Body of pancreas (tissue), 4 donors: Measurements from ENCODE around the gene SFTPA1.

Source experiments
- POLR2A ChIP-seq, 3 donors: fragments of 450-650 bp; IDR thresholded peaks; one replicate each; pipeline ENCODE4 v1.6.1; 2016; ENCODE audit warnings: antibody characterized with exemption in 3 of 3, mild to moderate bottlenecking in 2 of 3
- TF ChIP-seq, protein P1 (sequence below), 7 experiments: fragments of 450-650 bp in 4 of 7; fragments of 200-600 bp in 3 of 7; sonication (generic) in 3 of 7; IDR thresholded peaks; one replicate each; pipeline ENCODE4 v1.5.1; 2016 to 2019; ENCODE audit warnings: antibody characterized with exemption in 7 of 7

DNA sequence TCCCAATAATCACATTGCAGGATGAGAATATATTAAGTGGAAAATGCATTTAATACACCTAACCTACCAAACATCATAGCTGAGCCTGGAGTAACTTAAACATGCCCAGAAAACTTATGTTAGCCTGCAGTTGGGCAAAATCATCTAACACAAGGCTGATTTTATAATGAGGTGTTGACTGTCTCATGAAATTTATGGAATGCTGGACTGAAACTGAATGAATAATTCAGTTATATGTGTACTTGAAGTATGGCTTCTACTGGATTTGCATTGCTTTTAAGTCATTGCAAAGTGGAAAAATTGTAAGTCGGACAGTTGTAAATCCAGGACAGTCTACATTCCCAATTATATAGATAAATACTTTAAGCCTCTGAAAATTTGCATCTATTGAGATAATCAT lies 5.4 kb downstream of the SFTPA1 start:
- TF ChIP-seq, protein P1, sequence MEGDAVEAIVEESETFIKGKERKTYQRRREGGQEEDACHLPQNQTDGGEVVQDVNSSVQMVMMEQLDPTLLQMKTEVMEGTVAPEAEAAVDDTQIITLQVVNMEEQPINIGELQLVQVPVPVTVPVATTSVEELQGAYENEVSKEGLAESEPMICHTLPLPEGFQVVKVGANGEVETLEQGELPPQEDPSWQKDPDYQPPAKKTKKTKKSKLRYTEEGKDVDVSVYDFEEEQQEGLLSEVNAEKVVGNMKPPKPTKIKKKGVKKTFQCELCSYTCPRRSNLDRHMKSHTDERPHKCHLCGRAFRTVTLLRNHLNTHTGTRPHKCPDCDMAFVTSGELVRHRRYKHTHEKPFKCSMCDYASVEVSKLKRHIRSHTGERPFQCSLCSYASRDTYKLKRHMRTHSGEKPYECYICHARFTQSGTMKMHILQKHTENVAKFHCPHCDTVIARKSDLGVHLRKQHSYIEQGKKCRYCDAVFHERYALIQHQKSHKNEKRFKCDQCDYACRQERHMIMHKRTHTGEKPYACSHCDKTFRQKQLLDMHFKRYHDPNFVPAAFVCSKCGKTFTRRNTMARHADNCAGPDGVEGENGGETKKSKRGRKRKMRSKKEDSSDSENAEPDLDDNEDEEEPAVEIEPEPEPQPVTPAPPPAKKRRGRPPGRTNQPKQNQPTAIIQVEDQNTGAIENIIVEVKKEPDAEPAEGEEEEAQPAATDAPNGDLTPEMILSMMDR (IDR thresholded peaks at IDR 0.05), result no peak
- TF ChIP-seq POLR2A (IDR thresholded peaks at IDR 0.05), result no peak
